GM12878 (cell line): ENCODE results near the gene CTNS. TPM values are rescaled to one million over a fixed set of nuclear protein-coding genes. Genes with fewer than 3 reads are reported as not detected.

Experiments used
- ATAC-seq: fragments of 200-7000 bp; cut with Tn5 transposase; 3 replicates; pipeline ENCODE4 v1.9.1; 2020; ENCODE audit warnings: mild to moderate bottlenecking, moderate library complexity
- BruUV-seq: library from RNA; stranded (reverse); fragments of 400-500 nt; replicated peaks from 2 replicates; lab custom pipeline; 2021; lab: Mats Ljungman, UMichigan
- CTCF ChIA-PET: fragments of 300-600 bp; sonication (Branson Sonifier 250); formaldehyde crosslinking; extraction: SDS; loops from one replicate; lab custom pipeline; 2021; ENCODE audit warnings: inconsistent platforms; lab: Yijun Ruan, JAX
- POLR2A ChIA-PET: fragments of 350-600 bp; formaldehyde crosslinking; extraction: SDS; loops from one replicate; lab custom pipeline; 2021; ENCODE audit warnings: inconsistent platforms; lab: Charles Lee
- RAD21 ChIA-PET: fragments of 300-600 bp; sonication (Branson Sonifier 250); formaldehyde crosslinking; loops from one replicate; lab custom pipeline; 2023; ENCODE audit warnings: antibody characterized with exemption; ENCODE audit not compliant: unreplicated experiment; lab: Charles Lee
- SMC1A ChIA-PET: fragments of 300-600 bp; sonication (Branson Sonifier 250); formaldehyde crosslinking; loops from one replicate; lab custom pipeline; 2023; ENCODE audit not compliant: unreplicated experiment, uncharacterized antibody; lab: Charles Lee
- DNase-seq: peaks from one replicate; pipeline ENCODE4 v3.0.0-alpha.2; 2011; ENCODE audit warnings: low read depth, low spot score
- FAIRE-seq: peaks from 3 replicates; lab custom pipeline; 2011; peaks lifted over from hg19 to GRCh38; lab: Jason Lieb, UNC
- H2AFZ ChIP-seq: 2 replicates; pipeline ENCODE4 v1.6.0; 2011; ENCODE audit warnings: low read depth, low read length, control low read depth; ENCODE audit not compliant: control insufficient read depth
- H3K27ac ChIP-seq: 2 replicates; pipeline ENCODE4 v1.5.1; 2011; ENCODE audit warnings: control low read depth; ENCODE audit not compliant: control insufficient read depth, insufficient read depth
- H3K27me3 ChIP-seq, 2 experiments: replicated peaks in 1 of 2; 2 replicates each; pipeline versions ENCODE4 v1.6.0 to v1.6.1; 2011; ENCODE audit warnings: low read length in 1 of 2; ENCODE audit not compliant: control insufficient read depth in 2 of 2, insufficient read depth in 2 of 2
- H3K36me3 ChIP-seq, 2 experiments: 2 replicates each; pipeline ENCODE4 v1.5.1; 2011; ENCODE audit warnings: low read length in 1 of 2; ENCODE audit not compliant: control insufficient read depth in 2 of 2, insufficient read depth in 2 of 2
- H3K4me1 ChIP-seq: 2 replicates; pipeline ENCODE4 v1.6.1; 2011; ENCODE audit warnings: mild to moderate bottlenecking, low read length, moderate library complexity, mixed read lengths; ENCODE audit not compliant: control insufficient read depth, insufficient read depth
- H3K4me2 ChIP-seq: 2 replicates; pipeline ENCODE4 v1.6.0; 2011; ENCODE audit warnings: control low read depth; ENCODE audit not compliant: control insufficient read depth, insufficient read depth
- H3K4me3 ChIP-seq: fragments of 200-600 bp; sonication (generic); 2 replicates; pipeline ENCODE4 v1.5.1; 2016
- H3K79me2 ChIP-seq: 2 replicates; pipeline ENCODE4 v1.6.0; 2011; ENCODE audit warnings: low read length; ENCODE audit not compliant: control insufficient read depth, insufficient read depth
- H3K9ac ChIP-seq: 2 replicates; pipeline ENCODE4 v1.8.0; 2011; ENCODE audit warnings: low read length, control low read depth, mixed read lengths; ENCODE audit not compliant: control insufficient read depth, insufficient read depth
- H3K9me3 ChIP-seq: replicated peaks from 3 replicates; pipeline ENCODE4 v1.5.1; 2011; ENCODE audit warnings: mild to moderate bottlenecking, low read length; ENCODE audit not compliant: control insufficient read depth, insufficient read depth
- H4K20me1 ChIP-seq: 2 replicates; pipeline ENCODE4 v1.6.0; 2011; ENCODE audit not compliant: control insufficient read depth, insufficient read depth
- CEBPB ChIP-seq, 2 experiments: fragments of 150-350 bp in 1 of 2; IDR thresholded peaks; 2 replicates each; pipeline ENCODE4 v1.6.1; 2012 to 2014; ENCODE audit warnings: low read depth in 2 of 2, low read length in 2 of 2, borderline replicate concordance in 1 of 2, inconsistent platforms in 1 of 2
- DPF2 ChIP-seq: fragments of 450-650 bp; IDR thresholded peaks from 2 replicates; pipeline ENCODE4 v1.6.1; 2017; ENCODE audit warnings: mild to moderate bottlenecking
- JUNB ChIP-seq: IDR thresholded peaks from 2 replicates; pipeline ENCODE4 v1.6.1; 2016; ENCODE audit warnings: antibody characterized with exemption, mild to moderate bottlenecking
- POLR2A ChIP-seq: IDR thresholded peaks from 2 replicates; pipeline ENCODE4 v1.6.1; 2011; ENCODE audit warnings: low read depth, mild to moderate bottlenecking, low read length
- POU2F2 ChIP-seq: IDR thresholded peaks from 3 replicates; pipeline ENCODE4 v1.6.1; 2011; ENCODE audit warnings: low read depth, mild to moderate bottlenecking, low read length, borderline replicate concordance
- RELA ChIP-seq: fragments of 450-650 bp; IDR thresholded peaks from 2 replicates; pipeline ENCODE4 v1.8.0; 2014; ENCODE audit warnings: borderline replicate concordance; ENCODE audit not compliant: partially characterized antibody
- SIX5 ChIP-seq: IDR thresholded peaks from 2 replicates; pipeline ENCODE4 v1.6.1; 2011; ENCODE audit warnings: mild to moderate bottlenecking, low read depth, low read length, moderate library complexity; ENCODE audit not compliant: severe bottlenecking
- SPI1 ChIP-seq: IDR thresholded peaks from 2 replicates; pipeline ENCODE4 v1.6.1; 2011; ENCODE audit warnings: low read depth, mild to moderate bottlenecking, low read length, moderate library complexity, borderline replicate concordance; ENCODE audit not compliant: insufficient read depth
- TARDBP ChIP-seq: IDR thresholded peaks from 2 replicates; pipeline ENCODE4 v1.6.1; 2016; ENCODE audit warnings: borderline replicate concordance
- WGBS: methylation state at CpG from one replicate; pipeline ENCODE4 v1.1.6; 2016; ENCODE audit warnings: low lambda C conversion rate; ENCODE audit not compliant: insufficient replicate concordance, insufficient coverage; ENCODE audit errors: missing lambda C conversion rate; 5-methylcytosine and 5-hydroxymethylcytosine counted together
- in situ Hi-C: fragments of 300-500 bp; cut with MboI; formaldehyde crosslinking; loops from 9 replicates; pipeline ENCODE4 v1.14.3; 2018; ENCODE audit warnings: mixed read lengths
- intact Hi-C: fragments of 100-400 bp; cut with micrococcal nuclease; formaldehyde crosslinking; loops from one replicate; pipeline ENCODE4 v1.14.2; 2022; ENCODE audit not compliant: unreplicated experiment
- polyA plus RNA-seq, 11 experiments: library from polyadenylated mRNA; depleted of rRNA in 4 of 11; unstranded in 6 of 11; stranded (reverse) in 5 of 11; fragments of >200 nt; fragmentation: Nextera tagmentation in 4 of 11; fragmentation: Illumina TruSeq in 1 of 11; extraction: Ambion mirVana in 4 of 11; extraction: Trizol in 1 of 11; gene quantifications; 1 replicate in 1 of 11; 2 replicates in 10 of 11; pipeline versions ENCODE4 v1.2.1 to v1.2.3, GENCODE V29; 2011 to 2016; ENCODE audit warnings: inconsistent platforms in 2 of 11, missing spikeins in 2 of 11, low read depth in 1 of 11
- total RNA-seq, 4 experiments: library from RNA; depleted of rRNA in 3 of 4; stranded (reverse); fragments of >200 nt in 3 of 4; fragmentation: Illumina TruSeq in 1 of 4; extraction: Trizol in 1 of 4; gene quantifications; 2 replicates each; pipeline versions ENCODE4 v1.2.1 to v1.2.3, GENCODE V29; 2013 to 2021

CTNS gene
- total and polyA plus RNA-seq, 10 of the 15 experiments (the other 5 are each of a cell fraction or from before 2014, with no cell fraction given) = 0.92 to 10.7 (median 6.4) TPM

DNA sequence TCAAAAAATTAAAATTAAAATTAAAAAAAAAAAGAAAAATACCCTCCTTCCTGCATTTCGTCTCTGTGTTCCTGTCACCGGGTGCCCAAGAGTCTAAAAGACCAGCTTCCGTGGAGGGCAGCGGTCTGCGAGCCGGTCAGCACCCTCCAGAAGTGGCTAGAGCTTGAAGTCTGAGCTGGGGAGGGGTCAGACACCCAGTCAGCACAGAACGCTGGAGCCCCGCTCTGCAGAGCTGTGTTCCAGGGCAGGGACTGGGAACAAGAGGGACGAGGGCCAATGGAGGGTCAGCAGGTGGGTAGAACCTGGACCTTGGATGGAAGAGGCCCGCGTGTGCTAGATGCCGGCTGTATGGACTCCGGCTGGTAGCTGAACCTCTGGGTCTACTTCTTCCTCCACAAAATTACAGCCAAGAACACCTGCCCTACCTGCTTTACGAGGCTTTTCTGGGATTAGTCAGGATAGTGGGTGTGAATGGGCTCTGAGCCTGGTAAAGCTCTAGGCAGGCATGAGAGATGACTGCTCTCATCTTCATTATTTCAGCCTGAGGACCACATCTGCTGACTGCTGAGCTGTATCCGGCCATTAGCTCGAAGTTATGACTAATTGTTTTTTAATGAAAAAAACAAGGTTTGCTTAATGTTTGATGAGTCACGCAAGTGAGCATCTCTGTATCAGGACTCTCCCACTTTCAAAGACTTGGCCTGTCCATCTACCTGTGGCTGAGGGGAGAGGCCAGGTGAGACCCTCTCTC, 33.3 kb upstream of the CTNS start:
- Histone ChIP-seq H3K36me3 (no peaks in the 10 kb centered on the region; a peak in 1 of 4 replicates), H2AFZ (no peak overlapping the region), H3K27me3 (no peaks in the 10 kb centered on the region), H3K9me3 (no peaks in the 10 kb centered on the region), H3K79me2 (no peaks in the 10 kb centered on the region), H3K4me2 (no peak overlapping the region), H3K9ac (no peak overlapping the region), H3K4me3 (no peak overlapping the region), H3K27ac (no peak overlapping the region), H4K20me1 (no peaks in the 10 kb centered on the region), H3K4me1 (no peaks in the 10 kb centered on the region)
- in situ Hi-C loops = no loop called here
- no TSS peak for BruUV-seq
- CTCF ChIA-PET = interaction anchor here (0.6 to 2.9 kb wide), 27 partner anchors 10 to 769 kb away, joined by 3 to 17 read pairs (median 5); partner anchors contain the start of genes CTNS, HASPIN, SHPK and TRPV3
- intact Hi-C loops = loop anchor here (2.0 kb wide), 2 partner anchors 44 to 134 kb away; no protein-coding TSS in a partner anchor
- POLR2A ChIA-PET = no interaction called here
- no peak for ATAC-seq
- SMC1A ChIA-PET = interaction anchor here (1.0 to 2.6 kb wide), 10 partner anchors 22 to 224 kb away, joined by 3 to 10 read pairs (median 4); partner anchors contain the start of gene CTNS
- DNase-seq = no peak
- FAIRE-seq = no peak
- RAD21 ChIA-PET = interaction anchor here (0.6 to 1.8 kb wide), 5 partner anchors 26 to 152 kb away, joined by 4 to 6 read pairs (median 4); partner anchors contain the start of genes CTNS and SHPK
- no peak for TF ChIP-seq SIX5
- WGBS = 85% methylated on average over 17 of the region's 17 CpGs

DNA sequence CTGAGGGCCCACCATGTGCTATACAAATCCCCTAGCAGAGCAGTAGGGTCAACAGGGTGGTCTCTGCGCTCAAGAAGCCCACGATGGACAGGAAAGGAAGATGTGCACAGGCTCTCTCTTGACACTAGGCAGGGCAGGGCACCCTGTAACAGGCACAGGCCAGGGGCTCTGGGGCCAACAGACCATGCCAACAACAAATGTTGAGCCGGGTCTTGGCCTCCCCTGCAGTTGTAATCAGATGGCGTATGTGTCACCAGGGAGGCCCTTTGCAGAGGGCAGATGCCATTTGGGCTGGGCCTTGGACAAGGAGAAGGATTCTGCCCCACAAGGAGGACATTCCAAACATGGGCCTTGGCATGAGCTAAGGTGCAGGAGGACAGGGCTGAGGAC, 32.7 kb upstream of the CTNS start:
- Histone ChIP-seq H3K27ac (no peak overlapping the region), H3K36me3 (no peaks in the 10 kb centered on the region; a peak in 1 of 4 replicates), H3K9me3 (no peaks in the 10 kb centered on the region), H3K4me1 (no peaks in the 10 kb centered on the region), H3K79me2 (no peaks in the 10 kb centered on the region), H4K20me1 (no peaks in the 10 kb centered on the region), H2AFZ (no peak overlapping the region), H3K9ac (no peak overlapping the region), H3K27me3 (no peaks in the 10 kb centered on the region), H3K4me3 (no peak overlapping the region), H3K4me2 (no peak overlapping the region)
- intact Hi-C loops = loop anchor here (2.0 kb wide), 2 partner anchors 43 to 133 kb away; no protein-coding TSS in a partner anchor
- ChIA-PET CTCF (interaction anchor here (0.6 to 2.9 kb wide), 13 partner anchors 10 to 444 kb away, joined by 3 to 14 read pairs (median 6); partner anchors contain the start of gene HASPIN), RAD21 (interaction anchor here (0.6 to 1.8 kb wide), 2 partner anchors 27 to 45 kb away, joined by 4 to 6 read pairs; no protein-coding TSS in a partner anchor), SMC1A (interaction anchor here (2.6 kb wide), 1 partner anchor 48 kb away, joined by 10 read pairs; no protein-coding TSS in a partner anchor), POLR2A (no interaction called here)
- no peak for FAIRE-seq
- 96% methylated on average over 4 of the region's 4 CpGs for WGBS
- no peak for DNase-seq
- TF ChIP-seq POLR2A = no peak
- TF ChIP-seq CEBPB (IDR thresholded peaks at IDR 0.05; ENCODE audit: borderline replicate concordance in 1 of 2, low read depth in 2 of 2, low read length in 2 of 2) = no peak
- TF ChIP-seq TARDBP = no peak
- no peak for TF ChIP-seq POU2F2
- TF ChIP-seq JUNB = no peak
- no peak for TF ChIP-seq SPI1
- no peak for TF ChIP-seq RELA
- TF ChIP-seq DPF2 = no peak
- no peak for ATAC-seq
- no TSS peak for BruUV-seq
- in situ Hi-C loops = no loop called here
